DOHH2 (cell line): ENCODE measurements around the gene SDE2.

Experiments
- H3F3A ChIP-seq: fragments of 200-600 bp; sonication (generic), shearing (Covaris generic); 2 replicates; pipeline ENCODE4 v1.6.0; 2016; ENCODE audit warnings: antibody characterized with exemption, mild to moderate bottlenecking; ENCODE audit not compliant: control insufficient read depth, insufficient read depth
- H3K27ac ChIP-seq: fragments of 200-600 bp; sonication (generic); 2 replicates; pipeline ENCODE4 v1.5.1; 2014; ENCODE audit warnings: low read depth, mild to moderate bottlenecking, low read length, moderate library complexity
- H3K27me3 ChIP-seq: fragments of 200-600 bp; sonication (generic); 2 replicates; pipeline ENCODE4 v1.6.1; 2014; ENCODE audit warnings: mild to moderate bottlenecking, low read length, mixed read lengths; ENCODE audit not compliant: control insufficient read depth
- H3K36me3 ChIP-seq: fragments of 200-600 bp; sonication (generic); 2 replicates; pipeline ENCODE4 v1.6.1; 2014; ENCODE audit warnings: mild to moderate bottlenecking, low read length, moderate library complexity, mixed read lengths; ENCODE audit not compliant: control insufficient read depth
- H3K4me1 ChIP-seq: fragments of 200-600 bp; sonication (generic); 2 replicates; pipeline ENCODE4 v1.6.1; 2014; ENCODE audit warnings: mild to moderate bottlenecking, low read length, mixed read lengths; ENCODE audit not compliant: control insufficient read depth
- H3K4me2 ChIP-seq: fragments of 200-600 bp; sonication (generic); 2 replicates; pipeline ENCODE4 v1.6.0; 2014; ENCODE audit warnings: mild to moderate bottlenecking, low read length, moderate library complexity
- H3K4me3 ChIP-seq: fragments of 200-600 bp; sonication (generic); 2 replicates; pipeline ENCODE4 v1.5.1; 2014; ENCODE audit warnings: mild to moderate bottlenecking, low read length, mixed read lengths
- H3K79me2 ChIP-seq: fragments of 200-600 bp; sonication (generic); 2 replicates; pipeline ENCODE4 v1.6.1; 2014; ENCODE audit warnings: mild to moderate bottlenecking, low read length, mixed read lengths; ENCODE audit not compliant: control insufficient read depth
- H3K9me2 ChIP-seq: fragments of 200-600 bp; sonication (generic); replicated peaks from 2 replicates; pipeline ENCODE4 v1.6.1; 2014; ENCODE audit warnings: mild to moderate bottlenecking, low read length, mixed read lengths; ENCODE audit not compliant: control insufficient read depth
- H3K9me3 ChIP-seq: fragments of 200-600 bp; sonication (generic); 2 replicates; pipeline ENCODE4 v1.6.1; 2014; ENCODE audit warnings: antibody characterized with exemption, low read length, mixed read lengths; ENCODE audit not compliant: control insufficient read depth, insufficient read depth
- H4K20me1 ChIP-seq: fragments of 200-600 bp; sonication (generic); 2 replicates; pipeline ENCODE4 v1.6.0; 2014; ENCODE audit warnings: low read depth, mild to moderate bottlenecking, antibody characterized with exemption, low read length, moderate library complexity; ENCODE audit not compliant: control insufficient read depth, insufficient read depth
- EZH2phosphoT487 ChIP-seq: fragments of 200-600 bp; sonication (generic); IDR thresholded peaks from 2 replicates; pipeline ENCODE4 v1.6.1; 2017; ENCODE audit warnings: borderline replicate concordance, mild to moderate bottlenecking, antibody characterized with exemption, low read length, moderate library complexity, mixed read lengths
- TF ChIP-seq, protein P1 (sequence below): fragments of 200-600 bp; sonication (generic); IDR thresholded peaks from one replicate; pipeline ENCODE4 v1.5.1; 2014; ENCODE audit warnings: antibody characterized with exemption, mild to moderate bottlenecking, low read depth, low read length; ENCODE audit not compliant: poor library complexity, severe bottlenecking

Gene SDE2

DNA sequence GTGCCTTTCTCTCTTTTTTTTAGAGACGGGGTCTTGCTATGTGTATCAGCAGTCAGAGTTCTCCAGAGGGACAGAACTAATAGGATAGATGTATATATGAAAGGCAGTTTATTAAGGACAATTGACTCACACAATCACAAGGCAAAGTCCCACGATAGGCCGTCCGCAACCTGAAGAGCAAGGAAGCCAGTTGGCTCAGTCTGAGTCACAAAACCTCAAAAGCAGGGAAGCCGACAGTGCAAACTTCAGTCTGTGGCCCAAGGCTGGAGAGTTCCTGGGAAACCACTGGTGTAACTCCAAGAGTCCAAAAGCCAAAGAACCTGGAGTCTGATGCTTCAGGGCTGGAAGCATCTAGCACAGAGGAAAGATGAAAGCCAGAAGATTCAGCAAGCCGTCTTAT lies 47.1 kb upstream of the SDE2 start:
- no peaks in the 10 kb centered on the region for H3K79me2 ChIP-seq
- H3K36me3 ChIP-seq, result no peaks in the 10 kb centered on the region
- H3K27ac ChIP-seq, result no peak overlapping the region
- H3K9me2 ChIP-seq, result no peaks in the 10 kb centered on the region
- H3K9me3 ChIP-seq, result no peaks in the 10 kb centered on the region
- no peak for TF ChIP-seq EZH2phosphoT487
- TF ChIP-seq, protein P1, sequence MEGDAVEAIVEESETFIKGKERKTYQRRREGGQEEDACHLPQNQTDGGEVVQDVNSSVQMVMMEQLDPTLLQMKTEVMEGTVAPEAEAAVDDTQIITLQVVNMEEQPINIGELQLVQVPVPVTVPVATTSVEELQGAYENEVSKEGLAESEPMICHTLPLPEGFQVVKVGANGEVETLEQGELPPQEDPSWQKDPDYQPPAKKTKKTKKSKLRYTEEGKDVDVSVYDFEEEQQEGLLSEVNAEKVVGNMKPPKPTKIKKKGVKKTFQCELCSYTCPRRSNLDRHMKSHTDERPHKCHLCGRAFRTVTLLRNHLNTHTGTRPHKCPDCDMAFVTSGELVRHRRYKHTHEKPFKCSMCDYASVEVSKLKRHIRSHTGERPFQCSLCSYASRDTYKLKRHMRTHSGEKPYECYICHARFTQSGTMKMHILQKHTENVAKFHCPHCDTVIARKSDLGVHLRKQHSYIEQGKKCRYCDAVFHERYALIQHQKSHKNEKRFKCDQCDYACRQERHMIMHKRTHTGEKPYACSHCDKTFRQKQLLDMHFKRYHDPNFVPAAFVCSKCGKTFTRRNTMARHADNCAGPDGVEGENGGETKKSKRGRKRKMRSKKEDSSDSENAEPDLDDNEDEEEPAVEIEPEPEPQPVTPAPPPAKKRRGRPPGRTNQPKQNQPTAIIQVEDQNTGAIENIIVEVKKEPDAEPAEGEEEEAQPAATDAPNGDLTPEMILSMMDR, result no peak
- no peak overlapping the region for H3K4me3 ChIP-seq
- H4K20me1 ChIP-seq, result no peaks in the 10 kb centered on the region
- no peaks in the 10 kb centered on the region for H3F3A ChIP-seq
- no peaks in the 10 kb centered on the region for H3K27me3 ChIP-seq
- no peak overlapping the region for H3K4me2 ChIP-seq
- H3K4me1 ChIP-seq, result peaks cover 8% of the 10 kb centered on the region

GRCh38 chr1:226044514-226045101 lies 45.5 kb upstream of the SDE2 start:
- H3K27ac ChIP-seq, result no peak overlapping the region
- TF ChIP-seq EZH2phosphoT487, result no peak
- TF ChIP-seq, protein P1, result no peak
- H3K9me3 ChIP-seq, result no peaks in the 10 kb centered on the region

DNA sequence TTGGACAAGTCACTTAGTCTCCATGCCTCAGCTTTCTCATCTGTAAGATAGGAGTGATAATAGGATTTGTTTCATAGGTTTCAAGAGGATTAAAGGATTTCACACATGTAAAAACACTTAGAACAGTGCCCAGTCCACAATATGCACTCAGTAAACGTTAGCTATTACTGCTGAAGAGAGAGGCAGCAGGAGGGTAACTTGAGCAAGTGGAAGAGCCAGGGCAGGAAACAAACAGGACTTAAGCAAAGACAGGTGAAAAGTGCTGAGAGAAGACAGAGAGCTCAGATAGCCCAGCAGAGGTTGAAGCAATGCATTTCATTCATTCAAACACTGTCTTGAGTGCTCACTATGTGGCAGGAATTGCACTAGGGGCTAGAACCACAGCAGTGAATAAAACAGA lies 42.3 kb upstream of the SDE2 start:
- no peaks in the 10 kb centered on the region for H3K9me2 ChIP-seq
- no peaks in the 10 kb centered on the region for H3F3A ChIP-seq
- H3K79me2 ChIP-seq, result no peaks in the 10 kb centered on the region
- H3K4me1 ChIP-seq, result peaks cover 8% of the 10 kb centered on the region
- no peak overlapping the region for H3K4me3 ChIP-seq
- TF ChIP-seq, protein P1, result no peak
- no peak for TF ChIP-seq EZH2phosphoT487
- no peaks in the 10 kb centered on the region for H3K27me3 ChIP-seq
- no peaks in the 10 kb centered on the region for H3K36me3 ChIP-seq
- H3K27ac ChIP-seq, result no peak overlapping the region
- H4K20me1 ChIP-seq, result no peaks in the 10 kb centered on the region
- H3K9me3 ChIP-seq, result no peaks in the 10 kb centered on the region
- H3K4me2 ChIP-seq, result no peak overlapping the region

More at GRCh38 chr1:226044514-226045101, 45.5 kb upstream of the SDE2 start:
- Histone ChIP-seq H3K79me2 (no peaks in the 10 kb centered on the region), H3K4me1 (peaks cover 8% of the 10 kb centered on the region), H3K4me3 (no peak overlapping the region), H4K20me1 (no peaks in the 10 kb centered on the region), H3K36me3 (no peaks in the 10 kb centered on the region), H3K27me3 (no peaks in the 10 kb centered on the region), H3K9me2 (no peaks in the 10 kb centered on the region), H3F3A (no peaks in the 10 kb centered on the region), H3K4me2 (no peak overlapping the region)
